Activated naive CD4-positive, alpha-beta T cell (primary cell): ENCODE data around the gene FSTL4.

Experiments
- DNase-seq, 4 experiments: peaks; one replicate each; lab custom pipeline; 2025; lab: John Stamatoyannopoulos, UW

The FSTL4 gene

DNA sequence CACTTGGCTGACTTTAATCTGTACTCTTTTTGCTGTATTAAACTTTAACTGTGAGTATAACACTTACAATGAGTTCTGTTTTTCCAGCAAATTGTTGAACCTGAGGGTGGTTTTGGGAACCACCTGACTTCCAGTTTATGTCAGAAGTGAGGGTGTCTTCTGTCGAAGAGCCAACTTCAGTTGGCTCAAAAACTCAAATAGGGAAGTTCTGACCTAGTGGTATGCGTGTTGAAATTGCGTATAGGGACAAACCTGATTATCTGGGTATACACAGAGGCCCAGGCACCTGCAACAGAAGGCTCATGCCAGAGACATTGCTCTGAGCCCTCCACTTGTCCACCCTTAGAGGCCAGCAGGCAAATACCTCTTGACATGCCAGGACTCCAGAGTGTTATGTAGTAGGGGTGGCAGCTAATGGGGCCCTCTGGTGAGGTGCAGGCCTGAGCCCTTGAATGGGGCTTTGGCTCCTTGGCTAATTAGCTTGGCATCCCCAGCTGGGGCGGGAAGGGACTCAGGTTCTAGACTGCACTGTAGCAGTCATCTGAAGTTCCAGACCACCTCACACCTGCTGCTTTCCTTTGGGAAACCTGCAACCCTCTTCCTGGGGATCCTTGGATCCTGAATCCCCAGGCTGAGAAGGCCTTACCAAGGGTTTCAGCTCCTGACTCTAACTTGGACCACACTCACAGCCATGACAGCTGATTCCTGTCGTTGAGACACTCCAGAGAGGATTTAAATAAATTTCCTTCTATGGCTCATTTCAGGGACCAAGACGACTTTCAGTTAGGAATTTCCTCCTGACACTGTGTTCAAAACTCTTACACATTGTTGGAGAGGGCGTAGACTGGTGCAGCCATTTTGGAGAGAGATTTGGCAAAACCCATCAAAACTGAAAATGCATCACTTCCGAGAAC lies 370.9 kb downstream of the FSTL4 start:
- DNase-seq: no peak

DNA sequence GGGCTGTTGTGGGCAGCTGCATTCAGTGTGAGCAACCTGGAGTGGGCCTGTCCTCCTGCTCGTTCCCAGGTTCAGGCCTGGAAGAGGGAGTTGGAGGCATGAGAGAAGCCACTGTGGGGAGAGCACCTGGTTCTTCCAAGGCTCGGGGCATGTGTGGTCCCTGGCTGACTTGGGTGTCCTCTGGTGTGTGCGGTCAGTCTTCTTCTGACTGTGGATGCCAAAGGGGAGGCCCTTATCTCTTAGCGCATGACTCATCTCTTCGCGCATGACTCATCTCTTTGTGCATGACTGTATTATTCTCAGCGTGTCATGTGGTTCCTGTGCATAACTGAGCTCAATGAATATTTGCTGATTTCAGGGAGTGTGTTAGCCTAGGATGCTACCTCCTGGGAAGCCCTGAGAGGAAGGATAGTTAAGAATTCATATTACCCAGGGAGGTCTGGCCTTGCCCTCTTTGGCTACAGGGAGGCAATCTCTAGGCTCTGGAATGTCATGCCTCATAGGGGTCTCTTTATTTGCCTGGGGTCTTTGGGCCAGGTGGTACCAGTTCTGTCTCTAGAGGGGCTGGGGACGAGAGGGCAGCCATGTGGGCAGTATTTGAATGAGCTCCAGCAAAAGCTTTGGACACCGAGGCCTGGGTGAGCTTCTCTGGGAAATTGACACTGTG lies 371.8 kb downstream of the FSTL4 start:
- DNase-seq: no peak

DNA sequence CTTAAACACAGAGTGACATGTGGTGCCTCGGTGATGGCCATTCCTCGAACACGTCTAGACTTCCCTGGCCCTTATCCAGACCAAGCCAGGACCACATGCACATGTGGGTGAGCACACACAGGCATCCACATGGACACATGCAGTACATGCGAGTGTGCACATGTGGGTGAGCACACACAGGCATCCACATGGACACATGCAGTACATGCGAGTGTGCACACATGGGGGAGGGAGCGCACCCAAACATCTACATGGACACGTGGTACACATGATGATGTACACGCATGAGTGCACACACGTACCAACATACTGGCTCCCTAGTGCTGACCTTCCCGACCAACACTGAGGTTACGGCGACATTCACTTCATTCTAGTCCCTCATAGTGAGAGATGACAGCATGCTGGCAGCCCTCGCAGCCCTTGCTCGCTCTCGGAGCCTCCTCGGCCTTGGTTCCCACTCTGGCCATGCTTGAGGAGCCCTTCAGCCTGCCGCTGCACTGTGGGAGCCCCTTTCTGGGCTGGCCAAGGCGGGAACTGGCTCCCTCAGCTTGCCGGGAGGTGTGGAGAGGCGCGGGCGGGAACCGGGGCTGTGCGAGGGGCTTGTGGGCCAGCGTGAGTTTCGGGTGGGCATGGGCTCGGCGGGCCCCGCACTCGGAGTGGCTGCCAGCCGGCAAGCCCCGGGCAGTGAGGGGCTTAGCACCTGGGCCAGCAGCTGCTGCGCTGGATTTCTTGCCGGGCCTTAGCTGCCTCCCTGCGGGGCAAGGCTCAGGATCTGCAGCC lies 373.7 kb downstream of the FSTL4 start:
- DNase-seq: no peak

DNA sequence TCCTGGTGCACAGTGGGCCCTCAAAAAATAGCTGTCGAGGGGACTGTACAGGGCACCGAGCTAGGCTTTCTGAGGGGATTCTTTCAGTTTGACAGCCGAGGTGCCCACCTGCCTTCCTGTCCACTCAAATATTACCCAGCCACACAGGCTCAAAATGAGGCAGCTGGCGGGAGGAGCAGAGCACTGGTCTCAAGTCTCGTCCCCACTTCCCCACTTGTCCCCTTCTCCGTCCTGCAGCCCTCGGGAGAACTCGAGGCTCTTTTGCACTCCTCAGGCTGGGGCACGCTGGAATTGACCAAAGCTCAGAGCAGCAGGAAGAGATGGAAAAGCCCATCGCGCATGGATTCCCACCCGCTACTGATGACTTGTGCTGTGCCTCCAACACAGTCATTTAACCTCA lies 375.4 kb downstream of the FSTL4 start:
- no peak for DNase-seq

DNA sequence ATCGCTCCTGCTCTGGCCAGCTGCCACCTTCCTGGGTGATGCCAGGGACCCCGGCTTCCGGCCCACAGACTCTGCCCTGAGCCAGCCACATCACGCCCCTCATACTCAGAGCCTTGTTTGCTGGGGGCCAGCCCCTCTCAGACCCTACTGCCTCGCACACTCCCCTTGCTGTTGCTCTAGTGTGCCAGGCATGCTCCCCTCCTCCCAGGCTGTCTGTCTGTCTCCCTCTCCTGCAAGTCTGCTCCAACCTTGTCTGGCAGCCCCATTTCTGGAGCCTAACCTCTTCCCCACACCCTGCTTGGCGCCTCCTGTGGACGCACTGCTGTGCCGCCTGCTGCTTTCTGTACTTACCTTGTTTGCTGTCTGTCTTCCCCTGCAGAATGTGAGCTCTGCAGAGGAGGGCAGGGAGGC lies 375.8 kb downstream of the FSTL4 start:
- no peak for DNase-seq

DNA sequence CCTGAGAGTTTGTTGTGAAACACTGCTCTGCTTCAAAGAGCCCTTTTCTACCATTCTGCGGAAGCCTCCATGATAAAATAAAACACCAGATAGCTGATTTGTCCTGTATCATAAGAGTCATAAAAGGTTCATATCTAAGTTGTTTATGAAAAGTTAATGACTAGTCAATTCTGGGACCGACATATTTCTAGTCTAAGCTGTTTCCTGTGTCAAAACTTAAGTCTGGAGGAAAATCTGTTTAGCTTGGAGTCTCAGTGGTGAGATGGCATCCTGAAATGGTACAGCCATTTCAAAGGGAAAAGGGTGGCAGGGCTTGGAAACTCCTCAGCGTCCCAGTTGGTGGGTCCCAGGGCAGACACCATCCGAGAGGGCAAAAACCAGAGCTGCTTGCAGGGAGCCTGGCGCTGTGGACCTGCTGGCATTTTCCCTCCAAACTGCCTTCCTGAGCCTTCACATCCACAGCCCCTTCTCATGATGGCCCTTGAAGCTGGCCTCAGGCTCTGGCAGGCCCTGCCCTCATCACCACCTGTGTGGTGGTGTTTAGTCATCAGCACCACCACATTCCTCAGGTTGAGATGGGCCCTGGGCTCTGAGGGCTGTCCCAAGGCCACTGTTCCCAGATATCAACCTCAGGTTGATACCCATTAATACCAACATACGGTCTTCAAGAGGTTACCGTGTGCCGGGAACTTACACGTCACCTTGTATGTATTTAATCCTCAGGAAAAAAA lies 376.5 kb downstream of the FSTL4 start:
- DNase-seq: no peak

DNA sequence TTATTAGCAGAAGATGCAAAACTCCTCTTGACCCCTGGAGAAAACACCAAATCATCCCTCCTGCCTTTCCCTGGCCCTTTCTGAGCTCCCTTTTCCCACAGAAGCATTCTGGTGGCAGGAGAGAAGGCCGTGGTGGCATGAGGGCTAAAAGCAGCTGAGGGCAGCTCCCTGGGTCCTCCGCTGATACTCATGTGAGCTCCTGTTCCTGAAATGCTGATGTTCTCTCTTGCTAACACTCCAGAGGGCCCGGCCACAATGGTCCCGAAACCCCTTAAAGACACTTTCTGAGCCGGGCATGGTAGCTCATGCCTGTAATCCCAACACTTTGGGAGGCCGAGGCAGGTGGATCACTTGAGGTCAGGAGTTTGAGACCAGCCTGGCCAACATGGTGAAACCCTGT lies 377.4 kb downstream of the FSTL4 start:
- DNase-seq: no peak

DNA sequence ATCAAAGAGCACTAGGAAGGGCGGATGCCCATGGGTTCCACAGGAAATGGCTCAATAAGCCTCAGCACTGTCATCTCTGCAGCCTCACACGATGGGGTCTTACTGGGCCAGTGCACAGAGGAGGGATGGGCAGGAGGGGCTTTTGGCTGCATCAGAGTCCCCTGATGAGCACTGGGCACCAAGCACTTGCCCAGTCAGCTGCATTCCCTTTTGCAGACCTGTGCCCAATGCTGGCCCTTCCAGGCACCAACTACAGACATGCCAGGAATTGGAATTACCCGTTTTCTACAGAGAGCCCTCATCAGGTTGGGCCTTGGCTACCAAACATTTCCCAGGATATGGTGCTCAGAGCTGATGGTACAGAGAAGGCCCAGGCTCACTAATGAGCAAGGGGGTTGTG lies 378.1 kb downstream of the FSTL4 start:
- DNase-seq: no peak

DNA sequence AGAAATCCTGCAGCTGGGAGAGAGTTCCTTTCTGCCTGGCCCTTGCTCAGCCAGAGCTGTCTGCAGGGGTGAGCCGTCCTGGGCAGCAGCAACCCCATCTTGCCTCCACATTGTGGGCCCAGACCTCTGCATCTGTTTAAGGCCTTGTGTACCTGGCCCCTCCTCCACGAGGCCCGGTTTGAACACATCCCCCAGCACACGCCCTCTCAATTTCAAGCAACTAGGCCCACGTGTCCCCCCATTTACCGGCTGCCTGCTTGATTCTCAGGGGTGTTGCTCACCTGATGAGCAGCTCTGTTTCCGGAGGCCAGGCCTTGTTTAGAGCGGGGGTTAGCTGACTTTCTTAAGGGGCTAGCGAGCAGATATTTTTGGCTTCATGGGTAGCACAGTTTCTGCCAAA lies 378.7 kb downstream of the FSTL4 start:
- DNase-seq: no peak

DNA sequence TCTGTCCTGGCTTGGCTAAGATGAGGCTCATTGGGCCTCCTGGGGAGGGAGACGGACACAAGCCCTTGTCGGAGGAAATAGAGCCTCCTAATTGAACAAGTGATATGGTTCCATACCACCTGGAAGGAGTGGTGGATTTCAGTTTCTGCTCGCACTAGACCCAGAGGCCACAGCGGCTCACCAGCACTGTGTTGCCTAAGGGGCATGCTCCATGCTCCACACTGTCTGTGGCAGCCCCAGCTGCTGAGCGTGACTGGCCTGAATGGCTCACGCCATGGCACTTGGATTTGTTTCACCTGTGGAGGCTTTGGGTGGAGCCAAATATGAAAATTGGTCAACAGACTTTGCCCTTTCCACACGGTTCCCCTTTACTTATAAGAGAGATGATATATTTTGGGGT lies 379.4 kb downstream of the FSTL4 start:
- no peak for DNase-seq

DNA sequence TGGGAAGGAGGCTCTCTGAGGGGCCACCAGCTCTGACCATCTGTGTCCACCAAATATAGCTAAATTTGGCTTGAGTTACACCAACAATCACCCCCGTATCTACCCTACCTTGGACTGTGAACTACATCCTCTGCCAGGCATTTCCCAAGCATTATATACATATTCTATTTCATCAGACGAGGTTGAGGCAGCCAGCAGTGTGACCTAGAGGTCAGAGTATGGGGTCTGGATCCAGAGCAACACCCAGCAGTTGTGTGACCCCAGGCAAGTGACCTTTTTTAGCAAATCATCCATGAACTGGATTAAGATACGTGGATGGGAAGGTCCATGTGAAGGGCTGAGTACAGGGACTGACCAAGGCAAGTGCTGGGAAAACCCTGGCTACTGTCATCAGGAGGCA lies 379.9 kb downstream of the FSTL4 start:
- DNase-seq: no peak

DNA sequence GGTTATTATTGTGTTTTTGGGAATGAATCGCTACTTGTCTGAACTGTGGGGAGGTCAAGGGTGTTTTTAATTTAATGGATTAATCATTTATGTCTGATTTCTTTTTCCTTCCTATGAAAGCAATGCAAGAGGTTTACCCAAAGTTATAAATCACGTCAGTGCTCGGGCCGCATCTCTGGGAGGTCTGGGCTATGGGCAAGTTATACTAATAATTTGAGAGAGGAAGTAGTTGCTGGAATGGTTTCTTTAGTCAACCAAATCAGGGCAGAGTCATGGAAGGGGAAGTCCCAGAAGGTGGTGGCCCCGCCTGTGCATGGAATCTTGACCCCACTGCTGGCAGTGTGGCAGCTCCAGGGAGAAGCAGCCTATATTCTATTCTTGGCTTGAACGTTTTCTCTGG lies 380.3 kb downstream of the FSTL4 start:
- no peak for DNase-seq

DNA sequence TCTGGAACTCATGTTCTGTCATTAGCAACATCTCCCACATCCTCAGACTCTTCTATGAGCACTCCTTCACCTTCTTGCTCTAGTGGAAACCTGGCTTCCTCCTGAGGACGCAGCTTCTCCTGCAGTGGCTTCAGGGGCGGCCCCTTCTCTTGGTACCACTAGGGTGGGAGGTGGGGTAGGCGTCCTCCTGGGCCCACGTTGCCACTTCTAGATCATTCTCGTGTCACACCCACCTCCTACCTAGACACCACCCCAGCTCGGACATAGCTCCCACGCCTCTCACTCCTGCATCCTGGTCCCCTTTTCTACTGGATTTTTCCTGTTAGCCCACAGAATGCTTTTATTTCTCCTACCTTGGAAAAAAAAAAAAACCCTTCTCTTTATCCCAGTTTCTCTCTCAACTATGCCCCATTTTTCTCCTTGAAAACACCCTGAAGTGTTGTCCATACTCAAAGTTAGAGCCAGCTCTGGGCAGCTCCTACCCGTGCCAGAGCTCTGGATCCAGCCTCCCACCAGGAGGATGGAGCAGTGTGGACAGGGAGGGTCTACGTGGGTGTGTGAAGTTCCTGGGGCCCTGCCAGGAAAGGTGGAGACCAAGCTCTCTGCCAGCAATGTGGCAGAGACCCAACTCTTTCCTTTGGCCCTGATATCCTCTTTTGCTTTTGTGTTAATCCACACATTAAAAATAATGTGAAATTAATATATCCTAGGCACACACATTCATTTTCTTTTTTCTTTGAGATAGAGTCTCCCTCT lies 381.3 kb downstream of the FSTL4 start:
- no peak for DNase-seq

DNA sequence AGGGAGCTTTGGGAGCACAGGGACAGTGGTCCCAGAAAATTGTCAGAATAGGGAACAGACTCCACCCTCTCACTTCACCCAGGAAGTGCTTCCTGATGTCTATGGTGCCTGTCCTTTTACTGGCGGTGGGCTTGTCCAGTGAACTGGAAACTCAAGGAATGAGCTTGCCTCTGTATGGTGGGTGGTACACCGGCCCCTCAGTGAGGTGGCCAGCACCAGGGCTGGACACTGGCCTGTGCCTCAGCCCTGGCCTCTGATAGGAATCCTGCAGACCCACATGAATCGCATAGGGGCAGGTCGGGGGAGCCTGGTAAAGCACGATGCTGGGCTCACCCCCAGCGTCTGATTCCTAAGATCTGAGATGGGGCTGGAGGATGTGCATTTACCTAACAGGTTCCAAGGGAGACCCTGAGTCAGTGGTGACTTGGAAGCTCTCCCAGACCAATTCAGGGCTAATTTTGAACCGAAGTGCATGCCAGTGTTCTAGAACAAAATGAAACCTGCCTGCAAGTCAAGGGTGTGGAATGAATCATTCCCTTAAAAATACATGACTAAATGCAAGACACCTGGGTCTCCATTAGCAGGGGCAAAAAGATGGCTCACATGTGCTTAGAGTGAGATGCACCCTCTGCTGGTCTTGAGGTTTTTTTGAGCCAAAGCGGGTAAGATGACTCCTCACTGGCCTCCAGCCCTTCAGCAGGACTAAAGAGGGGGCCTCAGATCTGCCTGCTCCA lies 382.2 kb downstream of the FSTL4 start:
- DNase-seq: no peak

DNA sequence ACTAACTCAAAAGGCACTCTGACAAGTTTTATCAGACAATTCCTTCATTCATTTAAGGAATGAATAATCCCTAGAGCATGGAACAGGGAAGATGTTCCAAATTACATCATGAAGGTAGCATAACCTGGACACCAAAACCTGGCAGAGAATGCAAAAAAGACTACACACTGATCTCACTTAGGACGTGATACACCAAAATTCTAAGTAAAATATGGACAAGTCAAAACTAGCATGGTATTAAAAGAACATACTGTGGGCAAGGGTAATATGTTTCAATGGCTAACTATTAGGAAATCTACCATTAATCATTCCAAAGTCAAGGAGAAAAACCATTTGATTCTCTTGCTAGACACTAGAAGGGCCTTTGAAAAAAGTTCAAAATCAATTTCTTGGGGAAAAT lies 384.0 kb downstream of the FSTL4 start:
- DNase-seq: no peak

DNA sequence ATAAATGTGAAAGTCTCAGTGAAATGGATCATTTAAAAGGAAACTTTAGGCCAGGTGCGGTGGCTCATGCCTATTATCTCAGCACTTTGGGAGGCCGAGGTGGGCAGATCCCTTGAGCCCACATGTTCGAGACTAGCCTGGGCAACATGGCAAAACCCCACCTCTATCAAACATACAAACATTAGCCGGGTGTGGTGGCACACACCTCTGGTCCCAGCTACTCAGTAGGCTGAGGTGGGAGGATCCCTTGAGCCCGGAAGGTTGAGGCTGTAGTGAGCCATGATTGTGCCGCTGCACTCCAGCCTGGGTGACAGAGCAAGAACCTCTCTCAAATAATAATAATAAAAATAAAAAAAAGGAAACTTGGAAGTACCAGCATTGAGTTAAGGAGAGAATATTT lies 384.4 kb downstream of the FSTL4 start:
- no peak for DNase-seq

DNA sequence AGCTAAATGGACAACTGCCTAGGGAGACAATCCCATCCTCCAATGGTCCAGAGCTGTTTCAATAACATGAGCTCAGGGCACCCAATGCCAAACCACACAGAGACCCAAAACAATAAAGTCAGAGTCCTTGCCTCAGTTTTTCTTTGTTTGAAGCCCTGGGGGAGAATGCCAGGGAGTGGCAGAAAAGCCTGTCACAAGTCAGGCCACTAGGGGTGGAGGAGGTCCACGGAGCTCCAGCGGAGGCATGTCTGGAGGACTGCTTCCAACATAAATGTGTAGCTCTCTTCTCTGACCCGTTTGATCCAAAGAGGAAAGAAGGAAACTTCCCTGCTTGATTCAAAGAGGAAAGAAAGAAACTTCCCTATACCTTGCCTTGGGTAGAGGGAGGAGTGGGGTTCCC lies 385.3 kb downstream of the FSTL4 start:
- DNase-seq: no peak

DNA sequence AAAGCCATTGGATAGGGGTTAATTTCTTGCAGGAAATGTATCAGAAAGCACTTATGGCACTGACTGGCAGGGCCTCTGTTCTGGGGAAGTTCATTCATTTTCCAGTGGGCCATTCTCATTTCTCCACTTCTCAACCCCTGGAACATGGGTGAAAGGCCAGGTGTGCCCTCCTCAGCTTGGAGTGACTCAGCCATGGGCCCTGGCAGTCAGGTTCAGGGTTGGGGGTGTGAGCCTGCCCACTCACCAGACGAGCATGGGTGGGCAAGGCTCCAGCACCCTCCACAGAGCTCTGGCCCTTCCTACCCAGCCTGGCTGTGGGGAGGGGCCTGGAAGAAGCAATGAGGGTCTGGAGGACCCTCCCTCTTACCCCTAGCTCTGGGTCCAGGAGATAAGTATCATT lies 386.2 kb downstream of the FSTL4 start:
- no peak for DNase-seq

DNA sequence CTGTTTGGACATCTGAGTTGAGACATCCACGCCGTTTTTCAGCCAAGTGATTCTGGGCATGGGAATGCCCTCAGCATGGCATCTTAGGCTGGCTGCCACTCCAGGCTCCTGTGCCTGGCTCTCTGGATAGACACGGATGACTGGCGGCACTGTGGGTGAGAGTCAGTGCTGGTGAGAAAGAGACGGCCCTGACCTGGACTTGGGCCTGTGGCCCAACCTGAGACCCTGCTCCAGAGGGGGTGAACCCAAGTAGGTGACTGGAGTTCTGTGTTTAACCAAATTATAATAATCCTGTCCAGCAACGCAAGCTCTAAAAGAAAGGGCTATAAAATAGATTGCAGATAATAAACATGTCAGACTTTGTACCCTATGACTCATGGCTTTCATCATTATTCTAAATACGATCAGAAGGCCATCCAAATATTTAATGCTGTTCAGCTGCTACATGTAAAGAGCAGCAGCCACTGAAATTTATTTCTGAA lies 386.6 kb downstream of the FSTL4 start:
- no peak for DNase-seq

DNA sequence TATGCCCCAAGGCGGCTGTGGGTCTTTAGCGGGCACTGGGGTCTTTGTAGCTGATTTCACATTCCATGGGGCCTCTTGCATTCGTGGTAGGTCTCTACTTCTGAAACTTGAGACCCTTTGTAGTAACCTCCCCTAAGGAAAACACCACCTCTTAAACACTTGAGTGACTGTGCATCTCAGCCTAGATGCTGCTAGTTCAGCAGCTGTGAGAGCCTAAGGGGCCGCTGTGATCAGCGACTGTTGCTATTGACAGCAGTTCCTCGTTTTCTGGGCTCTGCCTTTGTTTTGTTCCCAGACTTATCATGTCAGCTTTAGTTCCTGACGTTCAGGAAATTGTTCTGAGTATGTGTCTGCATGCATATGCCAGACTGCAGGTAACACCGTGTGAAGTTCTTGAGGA lies 389.4 kb downstream of the FSTL4 start:
- DNase-seq: no peak

DNA sequence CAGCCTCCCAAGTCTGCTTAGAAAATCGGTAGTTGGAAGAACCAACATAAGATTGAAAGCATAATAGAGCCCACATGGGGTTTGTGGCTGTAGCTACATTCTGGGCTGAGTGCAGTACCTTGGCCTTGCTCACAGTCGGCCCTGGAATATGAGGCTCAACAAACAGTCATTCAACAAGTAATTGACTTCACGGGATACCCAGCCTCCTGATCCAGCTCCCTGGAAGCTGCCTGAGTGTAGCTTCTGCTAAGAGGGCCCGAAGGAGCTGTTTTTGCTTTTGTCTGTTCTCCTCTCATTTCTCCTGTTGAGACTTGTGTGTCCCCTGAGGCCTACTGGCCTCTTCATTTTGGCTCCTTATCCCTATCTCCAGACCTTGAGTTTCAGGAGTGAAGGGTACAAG lies 389.8 kb downstream of the FSTL4 start:
- no peak for DNase-seq
